HCT116 (cell line): ENCODE data around the gene ZNF808. TPM values are rescaled to one million over a fixed set of nuclear protein-coding genes. Genes with fewer than 3 reads are reported as not detected.
"Not testable (repeated sequence)": the region's sequence is repeated elsewhere in the genome, so short reads cannot be mapped to it uniquely, and the experiment has no call there.

ENCODE experiments used
- ATAC-seq: fragments of 200-7000 bp; cut with Tn5 transposase; 2 replicates; pipeline ENCODE4 v1.9.1; 2020; ENCODE audit warnings: mild to moderate bottlenecking, moderate library complexity
- BruUV-seq: library from RNA; stranded (reverse); fragments of 400-500 nt; replicated peaks from 2 replicates; lab custom pipeline; 2021; lab: Mats Ljungman, UMichigan
- CTCF ChIA-PET: fragments of 300-600 bp; sonication (Branson Sonifier 250); formaldehyde crosslinking; loops from one replicate; lab custom pipeline; 2021; ENCODE audit warnings: antibody characterized with exemption; lab: Charles Lee
- POLR2A ChIA-PET: fragments of 300-600, 350-600 bp; sonication (Branson Sonifier 250); formaldehyde crosslinking; loops from one replicate; lab custom pipeline; 2021; ENCODE audit warnings: antibody characterized with exemption; lab: Charles Lee
- RAD21 ChIA-PET, 2 experiments: fragments of 300-600 bp; sonication (Branson Sonifier 250); formaldehyde crosslinking; loops; one replicate each; lab custom pipeline; 2023; ENCODE audit warnings: low total read pairs in 2 of 2; ENCODE audit not compliant: uncharacterized antibody in 2 of 2, unreplicated experiment in 2 of 2, low non-redundant PET in 1 of 2; lab: Charles Lee
- DNase-seq: peaks from one replicate; pipeline ENCODE4 v3.0.0-alpha.2; 2010; ENCODE audit warnings: low read depth, low spot score
- H2AFZ ChIP-seq: fragments of 200-600 bp; shearing (Covaris generic), sonication (generic); 2 replicates; pipeline ENCODE4 v1.6.1; 2017; ENCODE audit warnings: low read depth, mixed run types, mixed read lengths, antibody characterized with exemption, low read length; ENCODE audit not compliant: poor library complexity, severe bottlenecking
- H3K27ac ChIP-seq: 2 replicates; pipeline ENCODE4 v1.5.1; 2012; ENCODE audit warnings: low read depth, low read length
- H3K27me3 ChIP-seq: fragments of 200-600 bp; sonication (generic); 2 replicates; pipeline ENCODE4 v1.6.1; 2016; ENCODE audit warnings: mixed run types, low read length, mixed read lengths; ENCODE audit not compliant: insufficient read depth
- H3K36me3 ChIP-seq, 2 experiments: fragments of 200-500 bp in 1 of 2; fragments of 200-600 bp in 1 of 2; sonication (Bioruptor generic) in 1 of 2; sonication (generic) in 1 of 2; 2 replicates each; pipeline versions ENCODE4 v1.5.1 to v1.6.1; 2014 to 2016; ENCODE audit warnings: low read length in 2 of 2, inconsistent platforms in 1 of 2, mixed read lengths in 1 of 2, mixed run types in 1 of 2; ENCODE audit not compliant: insufficient read depth in 2 of 2, control insufficient read depth in 1 of 2
- H3K4me1 ChIP-seq, 2 experiments: fragments of 200-600 bp in 1 of 2; sonication (generic) in 1 of 2; 2 replicates each; pipeline versions ENCODE4 v1.5.1 to v1.6.1; 2012 to 2017; ENCODE audit warnings: low read length in 2 of 2, inconsistent platforms in 1 of 2, mild to moderate bottlenecking in 1 of 2, mixed read lengths in 1 of 2, mixed run types in 1 of 2, moderate library complexity in 1 of 2; ENCODE audit not compliant: insufficient read depth in 2 of 2, control insufficient read depth in 1 of 2
- H3K4me2 ChIP-seq: fragments of 200-600 bp; sonication (generic); 2 replicates; pipeline ENCODE4 v1.6.1; 2017; ENCODE audit warnings: mixed run types, low read length, mixed read lengths
- H3K4me3 ChIP-seq, 2 experiments: fragments of 200-600 bp in 1 of 2; sonication (generic) in 1 of 2; replicated peaks in 1 of 2; 2 replicates each; pipeline ENCODE4 v1.5.1; 2011 to 2016; ENCODE audit warnings: low read length in 2 of 2, control low read depth in 1 of 2, low read depth in 1 of 2, mild to moderate bottlenecking in 1 of 2, mixed read lengths in 1 of 2, mixed run types in 1 of 2
- H3K79me2 ChIP-seq: fragments of 200-600 bp; sonication (generic); 2 replicates; pipeline ENCODE4 v1.6.1; 2017; ENCODE audit warnings: mild to moderate bottlenecking, mixed run types, low read length, moderate library complexity, mixed read lengths; ENCODE audit not compliant: insufficient read depth
- H3K9ac ChIP-seq: fragments of 200-600 bp; sonication (generic); 2 replicates; pipeline ENCODE4 v1.6.1; 2016; ENCODE audit warnings: low read length, mixed read lengths
- H3K9me2 ChIP-seq: fragments of 200-600 bp; sonication (generic), shearing (Covaris generic); 2 replicates; pipeline ENCODE4 v1.6.1; 2017; ENCODE audit warnings: mixed run types, mild to moderate bottlenecking, moderate library complexity; ENCODE audit not compliant: insufficient read depth
- H3K9me3 ChIP-seq, 2 experiments: fragments of 200-500 bp in 1 of 2; fragments of 200-600 bp in 1 of 2; sonication (Bioruptor generic) in 1 of 2; sonication (generic) in 1 of 2; 2 replicates each; pipeline ENCODE4 v1.6.1; 2014 to 2017; ENCODE audit warnings: low read length in 2 of 2, mixed read lengths in 2 of 2, inconsistent platforms in 1 of 2, low read depth in 1 of 2, mild to moderate bottlenecking in 1 of 2, mixed run types in 1 of 2, moderate library complexity in 1 of 2; ENCODE audit not compliant: control insufficient read depth in 1 of 2, insufficient read depth in 1 of 2
- H4K20me1 ChIP-seq: fragments of 200-600 bp; sonication (generic), shearing (Covaris generic); 2 replicates; pipeline ENCODE4 v1.6.1; 2017; ENCODE audit warnings: mixed run types, mild to moderate bottlenecking, moderate library complexity; ENCODE audit not compliant: insufficient read depth
- intact Hi-C: fragments of 100-400 bp; cut with micrococcal nuclease; formaldehyde crosslinking; loops from 2 replicates; pipeline ENCODE4 v1.10.0; 2022
- total RNA-seq: library from RNA; stranded (reverse); gene quantifications from one replicate; pipeline ENCODE4 v1.2.1, GENCODE V29; 2021; ENCODE audit not compliant: unreplicated experiment

The ZNF808 gene
- total RNA-seq, 1 experiment from 2014 or later, result 15.4 TPM

- H3K4me2 ChIP-seq, H3K27ac ChIP-seq, H4K20me1 ChIP-seq, H3K9me2 ChIP-seq, H2AFZ ChIP-seq, DNase-seq, POLR2A ChIA-PET, H3K36me3 ChIP-seq, CTCF ChIA-PET, H3K9me3 ChIP-seq, H3K4me3 ChIP-seq, RAD21 ChIA-PET, intact Hi-C loops, H3K79me2 ChIP-seq, H3K4me1 ChIP-seq, ATAC-seq, H3K9ac ChIP-seq, BruUV-seq, H3K27me3 ChIP-seq: not testable (repeated sequence)
Measured at GRCh38 chr19:52484111-52484743, 43.2 kb upstream of the ZNF808 start.

DNA sequence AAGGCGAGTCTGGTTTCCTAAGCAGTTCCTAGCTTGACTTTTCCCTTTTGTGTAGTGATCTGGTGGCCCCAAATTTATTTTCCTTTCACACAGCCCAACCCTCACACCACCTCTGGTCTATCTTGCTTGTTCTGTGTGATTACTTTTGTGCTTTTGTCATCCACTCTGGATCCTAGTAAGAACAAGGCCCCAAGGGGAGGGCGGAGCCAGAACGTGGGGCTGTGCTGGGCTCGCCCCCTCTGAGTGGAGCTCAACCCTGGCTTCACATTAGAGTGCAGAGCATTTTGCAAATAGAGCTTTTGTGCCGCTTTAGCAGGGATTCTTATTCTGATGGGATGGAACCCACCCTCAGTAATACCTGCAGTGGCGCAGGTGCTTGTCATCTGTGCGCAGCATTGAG is 42.4 kb upstream of the ZNF808 start:
- H2AFZ ChIP-seq, H3K4me2 ChIP-seq, BruUV-seq, H3K9me3 ChIP-seq, H3K9ac ChIP-seq, H3K27me3 ChIP-seq, DNase-seq, H3K36me3 ChIP-seq, H3K4me3 ChIP-seq, CTCF ChIA-PET, H3K9me2 ChIP-seq, H3K27ac ChIP-seq, RAD21 ChIA-PET, H3K79me2 ChIP-seq, intact Hi-C loops, H4K20me1 ChIP-seq, POLR2A ChIA-PET, ATAC-seq, H3K4me1 ChIP-seq: not testable (repeated sequence)

GRCh38 chr19:52485561-52486240 is 41.8 kb upstream of the ZNF808 start:
- H3K27me3 ChIP-seq, BruUV-seq, RAD21 ChIA-PET, H3K79me2 ChIP-seq, H3K4me2 ChIP-seq, POLR2A ChIA-PET, H3K9me2 ChIP-seq, H3K9ac ChIP-seq, H3K27ac ChIP-seq, CTCF ChIA-PET, intact Hi-C loops, H3K9me3 ChIP-seq, H3K4me1 ChIP-seq, H2AFZ ChIP-seq, ATAC-seq, DNase-seq, H3K36me3 ChIP-seq, H4K20me1 ChIP-seq, H3K4me3 ChIP-seq: not testable (repeated sequence)
